CD14-positive monocyte (primary cell): ENCODE data around the gene BBS9. TPM values are rescaled to one million over a fixed set of nuclear protein-coding genes. Genes with fewer than 3 reads are reported as not detected.

ENCODE experiments used
- DNase-seq, 3 donors: peaks; one replicate each; pipeline ENCODE4 v3.0.0-alpha.2; 2011 to 2022
- H2AFZ ChIP-seq: 2 replicates; pipeline ENCODE4 v1.6.0; 2012; ENCODE audit warnings: mild to moderate bottlenecking, low read depth, low read length, inconsistent platforms; ENCODE audit not compliant: insufficient read depth, poor library complexity, severe bottlenecking
- H3K27ac ChIP-seq, 2 donors: 1 replicate in 1 of 2; 2 replicates in 1 of 2; pipeline ENCODE4 v1.5.1; 2012 to 2013; ENCODE audit warnings: low read length in 2 of 2, control low read depth in 1 of 2, inconsistent platforms in 1 of 2, low read depth in 1 of 2, mild to moderate bottlenecking in 1 of 2
- H3K27me3 ChIP-seq, 2 donors: one replicate each; pipeline versions ENCODE4 v1.6.0 to v1.6.1; 2011 to 2013; ENCODE audit warnings: low read length in 2 of 2; ENCODE audit not compliant: control insufficient read depth in 2 of 2, insufficient read depth in 2 of 2
- H3K36me3 ChIP-seq, 2 donors: replicated peaks in 1 of 2; 1 replicate in 1 of 2; 2 replicates in 1 of 2; pipeline versions ENCODE4 v1.5.1 to v1.6.1; 2012 to 2013; ENCODE audit warnings: low read length in 2 of 2, control low read depth in 1 of 2, inconsistent platforms in 1 of 2, mild to moderate bottlenecking in 1 of 2; ENCODE audit not compliant: insufficient read depth in 2 of 2, control insufficient read depth in 1 of 2
- H3K4me1 ChIP-seq, 2 donors: 1 replicate in 1 of 2; 2 replicates in 1 of 2; pipeline versions ENCODE4 v1.5.1 to v1.6.1; 2012 to 2013; ENCODE audit warnings: low read length in 2 of 2, control low read depth in 1 of 2, inconsistent platforms in 1 of 2, mild to moderate bottlenecking in 1 of 2, moderate library complexity in 1 of 2; ENCODE audit not compliant: insufficient read depth in 2 of 2, control insufficient read depth in 1 of 2
- H3K4me2 ChIP-seq: replicated peaks from 2 replicates; pipeline ENCODE3; 2012; ENCODE audit warnings: low read length, moderate library complexity, mild to moderate bottlenecking; ENCODE audit not compliant: poor library complexity, severe bottlenecking; ENCODE audit errors: extremely low read depth
- H3K4me3 ChIP-seq, 3 experiments: fragments of 200-600 bp in 1 of 3; sonication (generic) in 1 of 3; replicated peaks in 1 of 3; 1 replicate in 2 of 3; 2 replicates in 1 of 3; pipeline ENCODE4 v1.5.1; 2011 to 2013; ENCODE audit warnings: low read length in 3 of 3, mild to moderate bottlenecking in 3 of 3, control low read depth in 2 of 3, low read depth in 2 of 3, inconsistent platforms in 1 of 3, moderate library complexity in 1 of 3
- H3K79me2 ChIP-seq: 2 replicates; pipeline ENCODE4 v1.6.0; 2012; ENCODE audit warnings: mild to moderate bottlenecking, control low read depth, inconsistent platforms, low read length, moderate library complexity; ENCODE audit not compliant: insufficient read depth
- H3K9ac ChIP-seq: 2 replicates; pipeline ENCODE4 v1.6.0; 2017; ENCODE audit warnings: low read length, mild to moderate bottlenecking; ENCODE audit not compliant: insufficient read depth, poor library complexity, severe bottlenecking
- H3K9me3 ChIP-seq, 2 donors: replicated peaks in 1 of 2; 1 replicate in 1 of 2; 2 replicates in 1 of 2; pipeline versions ENCODE4 v1.5.1 to v1.6.1; 2012 to 2013; ENCODE audit warnings: low read length in 2 of 2, control low read depth in 1 of 2; ENCODE audit not compliant: control insufficient read depth in 1 of 2, insufficient read depth in 1 of 2
- H4K20me1 ChIP-seq: 2 replicates; pipeline ENCODE4 v1.6.0; 2012; ENCODE audit warnings: mild to moderate bottlenecking, low read length, control low read depth, moderate library complexity; ENCODE audit not compliant: insufficient read depth
- H3K27ac Mint-ChIP-seq, 7 donors: one replicate each; pipeline ENCODE4 v1.8.0; 2020; ENCODE audit warnings: mild to moderate bottlenecking in 7 of 7, mixed read lengths in 7 of 7, moderate library complexity in 6 of 7, inconsistent platforms in 2 of 7
- H3K27me3 Mint-ChIP-seq, 3 donors: one replicate each; pipeline ENCODE4 v1.8.0; 2021 to 2022; ENCODE audit warnings: low read depth in 3 of 3, mild to moderate bottlenecking in 3 of 3, mixed read lengths in 3 of 3, moderate library complexity in 3 of 3, inconsistent platforms in 1 of 3
- H3K36me3 Mint-ChIP-seq, 2 donors: one replicate each; pipeline ENCODE4 v1.8.0; 2020; ENCODE audit warnings: mixed read lengths in 2 of 2, inconsistent platforms in 1 of 2, mild to moderate bottlenecking in 1 of 2
- H3K4me1 Mint-ChIP-seq: one replicate; pipeline ENCODE4 v1.8.0; 2020; ENCODE audit warnings: mild to moderate bottlenecking, mixed read lengths
- H3K4me3 Mint-ChIP-seq, 2 donors: one replicate each; pipeline ENCODE4 v1.8.0; 2020; ENCODE audit warnings: mild to moderate bottlenecking in 2 of 2, mixed read lengths in 2 of 2, moderate library complexity in 1 of 2
- H3K9me3 Mint-ChIP-seq, 7 donors: one replicate each; pipeline ENCODE4 v1.8.0; 2020 to 2022; ENCODE audit warnings: mixed read lengths in 7 of 7, mild to moderate bottlenecking in 6 of 7, moderate library complexity in 6 of 7, inconsistent platforms in 2 of 7
- WGBS: methylation state at CpG from one replicate; pipeline ENCODE4 v1.1.5; 2013; ENCODE audit warnings: missing lambda C conversion rate; ENCODE audit not compliant: insufficient coverage; 5-methylcytosine and 5-hydroxymethylcytosine counted together
- intact Hi-C, 2 donors: fragments of 100-400 bp; cut with micrococcal nuclease; formaldehyde crosslinking; loops; one replicate each; pipeline versions ENCODE4 v1.15.0 to v1.15.1; 2023
- polyA plus RNA-seq, 3 donors: library from polyadenylated mRNA; depleted of rRNA in 1 of 3; unstranded in 2 of 3; stranded (reverse) in 1 of 3; fragments of 300-500 nt in 2 of 3; fragments of >200 nt in 1 of 3; fragmentation: Illumina TruSeq in 2 of 3; gene quantifications; 1 replicate in 2 of 3; 2 replicates in 1 of 3; pipeline ENCODE4 v1.2.3, GENCODE V29; 2012 to 2021
- TF ChIP-seq, protein P1 (sequence below): fragments of 200-600 bp; IDR thresholded peaks from one replicate; pipeline ENCODE4 v1.8.0; 2022; ENCODE audit warnings: antibody characterized with exemption, mild to moderate bottlenecking

Gene BBS9
- polyA plus RNA-seq, 3 donors = 4.9 to 7.5 (median 6.8) TPM

DNA sequence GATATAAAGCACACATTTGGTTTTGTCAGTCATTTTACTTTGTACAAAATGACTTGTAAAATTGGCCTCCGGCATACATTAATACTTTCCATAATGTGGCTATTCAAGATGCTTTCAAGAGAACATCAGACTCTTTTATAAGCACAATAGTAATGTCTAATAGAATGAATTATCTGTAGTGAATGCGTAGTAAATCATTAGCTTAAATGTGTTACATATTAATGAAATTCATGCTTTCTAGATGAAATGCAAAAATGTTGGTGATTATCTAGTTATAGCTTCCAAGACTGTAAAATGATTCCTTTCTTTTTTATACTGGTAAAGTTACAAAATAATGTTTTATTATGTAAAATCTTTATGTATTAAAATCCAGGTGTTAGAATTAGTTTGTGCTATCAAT, 144.0 kb downstream of the BBS9 start:
- Histone ChIP-seq H3K36me3 (no peaks in the 10 kb centered on the region), H2AFZ (no peak overlapping the region), H3K9ac (no peak overlapping the region), H3K27me3 (no peaks in the 10 kb centered on the region), H4K20me1 (no peaks in the 10 kb centered on the region), H3K79me2 (no peaks in the 10 kb centered on the region), H3K4me3 (no peak overlapping the region), H3K4me1 (no peaks in the 10 kb centered on the region), H3K9me3 (peaks cover 0 to 8% of the 10 kb centered on the region in 2 donors), H3K27ac (no peak overlapping the region), H3K4me2 (no peak overlapping the region)
- H3K27me3 Mint-ChIP-seq = no peaks in the 10 kb centered on the region
- no peaks in the 10 kb centered on the region for H3K4me1 Mint-ChIP-seq
- intact Hi-C loops = no loop called here
- WGBS = no CpG with 5 or more reads among the region's 2 CpGs
- H3K9me3 Mint-ChIP-seq = peaks cover 6 to 23% (median 15%) of the 10 kb centered on the region in 7 donors
- TF ChIP-seq, protein P1, sequence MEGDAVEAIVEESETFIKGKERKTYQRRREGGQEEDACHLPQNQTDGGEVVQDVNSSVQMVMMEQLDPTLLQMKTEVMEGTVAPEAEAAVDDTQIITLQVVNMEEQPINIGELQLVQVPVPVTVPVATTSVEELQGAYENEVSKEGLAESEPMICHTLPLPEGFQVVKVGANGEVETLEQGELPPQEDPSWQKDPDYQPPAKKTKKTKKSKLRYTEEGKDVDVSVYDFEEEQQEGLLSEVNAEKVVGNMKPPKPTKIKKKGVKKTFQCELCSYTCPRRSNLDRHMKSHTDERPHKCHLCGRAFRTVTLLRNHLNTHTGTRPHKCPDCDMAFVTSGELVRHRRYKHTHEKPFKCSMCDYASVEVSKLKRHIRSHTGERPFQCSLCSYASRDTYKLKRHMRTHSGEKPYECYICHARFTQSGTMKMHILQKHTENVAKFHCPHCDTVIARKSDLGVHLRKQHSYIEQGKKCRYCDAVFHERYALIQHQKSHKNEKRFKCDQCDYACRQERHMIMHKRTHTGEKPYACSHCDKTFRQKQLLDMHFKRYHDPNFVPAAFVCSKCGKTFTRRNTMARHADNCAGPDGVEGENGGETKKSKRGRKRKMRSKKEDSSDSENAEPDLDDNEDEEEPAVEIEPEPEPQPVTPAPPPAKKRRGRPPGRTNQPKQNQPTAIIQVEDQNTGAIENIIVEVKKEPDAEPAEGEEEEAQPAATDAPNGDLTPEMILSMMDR = no peak
- DNase-seq = no peak
- H3K27ac Mint-ChIP-seq = no peak overlapping the region
- H3K4me3 Mint-ChIP-seq = no peak overlapping the region
- H3K36me3 Mint-ChIP-seq = peaks cover 0 to 3% of the 10 kb centered on the region in 2 donors

DNA sequence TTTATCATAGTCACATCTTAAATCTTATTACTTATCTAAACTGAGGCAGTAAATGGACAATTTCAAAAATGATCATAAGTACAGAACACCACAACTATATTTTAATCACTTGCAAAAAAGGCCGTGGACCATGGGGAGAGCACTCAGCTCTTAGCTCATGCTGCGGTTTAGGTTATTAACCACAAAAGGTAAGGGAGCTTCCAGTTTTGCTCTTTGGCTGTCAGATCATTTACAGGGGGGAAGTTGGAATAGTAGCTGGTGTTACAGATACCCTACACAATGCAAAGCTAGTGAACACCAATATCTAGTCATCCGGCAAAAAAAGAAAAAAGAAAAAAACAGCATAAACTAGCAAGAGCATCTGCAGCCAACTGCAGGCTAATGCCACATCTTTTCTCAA, 147.0 kb downstream of the BBS9 start:
- Mint-ChIP-seq H3K4me3 (no peak overlapping the region), H3K4me1 (no peaks in the 10 kb centered on the region), H3K27me3 (no peaks in the 10 kb centered on the region), H3K9me3 (peaks cover 4 to 16% (median 9%) of the 10 kb centered on the region in 7 donors), H3K36me3 (no peaks in the 10 kb centered on the region), H3K27ac (no peak overlapping the region)
- DNase-seq = no peak
- H3K4me3 ChIP-seq = no peak overlapping the region
- no peak overlapping the region for H2AFZ ChIP-seq
- no peak overlapping the region for H3K27ac ChIP-seq
- H3K4me2 ChIP-seq = no peak overlapping the region
- intact Hi-C loops = no loop called here
- TF ChIP-seq, protein P1 = no peak
- no peaks in the 10 kb centered on the region for H3K4me1 ChIP-seq
- H4K20me1 ChIP-seq = no peaks in the 10 kb centered on the region
- H3K9ac ChIP-seq = no peak overlapping the region
- peaks cover 0 to 7% of the 10 kb centered on the region in 2 donors for H3K9me3 ChIP-seq
- no peaks in the 10 kb centered on the region for H3K27me3 ChIP-seq
- H3K79me2 ChIP-seq = no peaks in the 10 kb centered on the region
- H3K36me3 ChIP-seq = no peaks in the 10 kb centered on the region
- 100% methylated on average over 1 of the region's 3 CpGs for WGBS
